ENCODE measurements around the gene FAM53A. TPM values are rescaled to one million over a fixed set of nuclear protein-coding genes. Genes with fewer than 3 reads are reported as not detected.

FAM53A gene
- total and polyA plus RNA-seq, 2 of the 13 experiments (the other 11 are each of a cell fraction or from before 2014, with no cell fraction given) = 0.48 to 1.1 TPM

GRCh38 chr4:1604181-1604705 lies 79.9 kb downstream of the FAM53A start:
- intact Hi-C loops (cut with micrococcal nuclease; ENCODE audit: unreplicated experiment) = no loop called here
- CTCF ChIA-PET (ENCODE audit: low intra/inter-chr PET ratio, low total read pairs) = no interaction called here
- TF ChIP-seq WIZ (CRISPR knock-in tag; IDR thresholded peaks at IDR 0.05) = no peak
- no peak for TF ChIP-seq ZNF44 (CRISPR knock-in tag; IDR thresholded peaks at IDR 0.05)
- TF ChIP-seq ISX (CRISPR knock-in tag; conservative IDR thresholded peaks at IDR 0.05) = no peak
- TF ChIP-seq PHF8 (CRISPR knock-in tag; IDR thresholded peaks at IDR 0.05) = no peak
- no peak for TF ChIP-seq SRSF9 (IDR thresholded peaks at IDR 0.05; ENCODE audit: borderline replicate concordance, insufficient read depth, low read depth, low read length, poor library complexity, severe bottlenecking)
- no peak for TF ChIP-seq RAD21 (CRISPR knock-in tag; IDR thresholded peaks at IDR 0.05)
- no peak for TF ChIP-seq THYN1 (CRISPR knock-in tag; IDR thresholded peaks at IDR 0.05; ENCODE audit: borderline replicate concordance, low read depth)
- TF ChIP-seq, protein P1, sequence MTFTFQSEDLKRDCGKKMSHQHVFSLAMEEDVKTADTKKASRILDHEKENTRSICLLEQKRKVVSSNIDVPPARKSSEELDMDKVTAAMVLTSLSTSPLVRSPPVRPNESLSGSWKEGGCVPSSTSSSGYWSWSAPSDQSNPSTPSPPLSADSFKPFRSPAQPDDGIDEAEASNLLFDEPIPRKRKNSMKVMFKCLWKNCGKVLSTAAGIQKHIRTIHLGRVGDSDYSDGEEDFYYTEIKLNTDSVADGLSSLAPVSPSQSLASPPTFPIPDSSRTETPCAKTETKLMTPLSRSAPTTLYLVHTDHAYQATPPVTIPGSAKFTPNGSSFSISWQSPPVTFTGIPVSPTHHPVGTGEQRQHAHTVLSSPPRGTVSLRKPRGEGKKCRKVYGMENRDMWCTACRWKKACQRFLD (CRISPR knock-in tag; IDR thresholded peaks at IDR 0.05; ENCODE audit: borderline replicate concordance) = no peak
- TF ChIP-seq, protein P2, sequence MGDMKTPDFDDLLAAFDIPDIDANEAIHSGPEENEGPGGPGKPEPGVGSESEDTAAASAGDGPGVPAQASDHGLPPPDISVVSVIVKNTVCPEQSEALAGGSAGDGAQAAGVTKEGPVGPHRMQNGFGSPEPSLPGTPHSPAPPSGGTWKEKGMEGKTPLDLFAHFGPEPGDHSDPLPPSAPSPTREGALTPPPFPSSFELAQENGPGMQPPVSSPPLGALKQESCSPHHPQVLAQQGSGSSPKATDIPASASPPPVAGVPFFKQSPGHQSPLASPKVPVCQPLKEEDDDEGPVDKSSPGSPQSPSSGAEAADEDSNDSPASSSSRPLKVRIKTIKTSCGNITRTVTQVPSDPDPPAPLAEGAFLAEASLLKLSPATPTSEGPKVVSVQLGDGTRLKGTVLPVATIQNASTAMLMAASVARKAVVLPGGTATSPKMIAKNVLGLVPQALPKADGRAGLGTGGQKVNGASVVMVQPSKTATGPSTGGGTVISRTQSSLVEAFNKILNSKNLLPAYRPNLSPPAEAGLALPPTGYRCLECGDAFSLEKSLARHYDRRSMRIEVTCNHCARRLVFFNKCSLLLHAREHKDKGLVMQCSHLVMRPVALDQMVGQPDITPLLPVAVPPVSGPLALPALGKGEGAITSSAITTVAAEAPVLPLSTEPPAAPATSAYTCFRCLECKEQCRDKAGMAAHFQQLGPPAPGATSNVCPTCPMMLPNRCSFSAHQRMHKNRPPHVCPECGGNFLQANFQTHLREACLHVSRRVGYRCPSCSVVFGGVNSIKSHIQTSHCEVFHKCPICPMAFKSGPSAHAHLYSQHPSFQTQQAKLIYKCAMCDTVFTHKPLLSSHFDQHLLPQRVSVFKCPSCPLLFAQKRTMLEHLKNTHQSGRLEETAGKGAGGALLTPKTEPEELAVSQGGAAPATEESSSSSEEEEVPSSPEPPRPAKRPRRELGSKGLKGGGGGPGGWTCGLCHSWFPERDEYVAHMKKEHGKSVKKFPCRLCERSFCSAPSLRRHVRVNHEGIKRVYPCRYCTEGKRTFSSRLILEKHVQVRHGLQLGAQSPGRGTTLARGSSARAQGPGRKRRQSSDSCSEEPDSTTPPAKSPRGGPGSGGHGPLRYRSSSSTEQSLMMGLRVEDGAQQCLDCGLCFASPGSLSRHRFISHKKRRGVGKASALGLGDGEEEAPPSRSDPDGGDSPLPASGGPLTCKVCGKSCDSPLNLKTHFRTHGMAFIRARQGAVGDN (CRISPR knock-in tag; IDR thresholded peaks at IDR 0.05) = no peak
- no peak for TF ChIP-seq AGO1 (IDR thresholded peaks at IDR 0.05; ENCODE audit: low read depth, low read length, poor library complexity, severe bottlenecking)
- TF ChIP-seq POLR2AphosphoS2 (IDR thresholded peaks at IDR 0.05; ENCODE audit: low read depth, low read length) = no peak
- TF ChIP-seq, protein P3, sequence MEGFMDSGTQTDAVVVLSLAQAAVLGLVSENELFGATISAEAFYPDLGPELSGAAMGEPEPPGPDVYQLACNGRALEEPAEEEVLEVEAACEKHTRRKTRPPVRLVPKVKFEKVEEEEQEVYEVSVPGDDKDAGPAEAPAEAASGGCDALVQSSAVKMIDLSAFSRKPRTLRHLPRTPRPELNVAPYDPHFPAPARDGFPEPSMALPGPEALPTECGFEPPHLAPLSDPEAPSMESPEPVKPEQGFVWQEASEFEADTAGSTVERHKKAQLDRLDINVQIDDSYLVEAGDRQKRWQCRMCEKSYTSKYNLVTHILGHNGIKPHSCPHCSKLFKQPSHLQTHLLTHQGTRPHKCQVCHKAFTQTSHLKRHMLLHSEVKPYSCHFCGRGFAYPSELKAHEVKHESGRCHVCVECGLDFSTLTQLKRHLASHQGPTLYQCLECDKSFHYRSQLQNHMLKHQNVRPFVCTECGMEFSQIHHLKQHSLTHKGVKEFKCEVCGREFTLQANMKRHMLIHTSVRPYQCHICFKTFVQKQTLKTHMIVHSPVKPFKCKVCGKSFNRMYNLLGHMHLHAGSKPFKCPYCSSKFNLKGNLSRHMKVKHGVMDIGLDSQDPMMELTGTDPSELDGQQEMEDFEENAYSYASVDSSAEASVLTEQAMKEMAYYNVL (CRISPR knock-in tag; IDR thresholded peaks at IDR 0.05; ENCODE audit: borderline replicate concordance) = no peak
- TF ChIP-seq, protein P4, sequence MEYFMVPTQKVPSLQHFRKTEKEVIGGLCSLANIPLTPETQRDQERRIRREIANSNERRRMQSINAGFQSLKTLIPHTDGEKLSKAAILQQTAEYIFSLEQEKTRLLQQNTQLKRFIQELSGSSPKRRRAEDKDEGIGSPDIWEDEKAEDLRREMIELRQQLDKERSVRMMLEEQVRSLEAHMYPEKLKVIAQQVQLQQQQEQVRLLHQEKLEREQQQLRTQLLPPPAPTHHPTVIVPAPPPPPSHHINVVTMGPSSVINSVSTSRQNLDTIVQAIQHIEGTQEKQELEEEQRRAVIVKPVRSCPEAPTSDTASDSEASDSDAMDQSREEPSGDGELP (IDR thresholded peaks at IDR 0.05; ENCODE audit: borderline replicate concordance, low read depth) = no peak
- TF ChIP-seq CHCHD3 (CRISPR knock-in tag; IDR thresholded peaks at IDR 0.05) = no peak
- TF ChIP-seq CBFB (CRISPR knock-in tag; IDR thresholded peaks at IDR 0.05) = no peak
- no peak for TF ChIP-seq ZNF720 (CRISPR knock-in tag; IDR thresholded peaks at IDR 0.05)

More at GRCh38 chr4:1604181-1604705, 79.9 kb downstream of the FAM53A start:
- Histone ChIP-seq H3K4me3 (replicated peaks in 1 of 3; ENCODE audit: insufficient read depth in 1 of 3, low read depth in 2 of 3, low read length in 3 of 3) (no peak overlapping the region), H3K27me3 (ENCODE audit: control insufficient read depth in 1 of 2, insufficient read depth in 2 of 2, low read length in 2 of 2) (peaks cover 21 to 67% of the 10 kb centered on the region in 2 experiments; a peak in 4 of 5 replicates), H3K9ac (ENCODE audit: insufficient read depth, low read depth, low read length) (no peak overlapping the region), H3K27ac (ENCODE audit: extremely low read length, insufficient read depth, low read length) (no peak overlapping the region), H4K20me1 (ENCODE audit: insufficient read depth, low read length) (0 out of 2 replicates have a peak, but pooled peaks cover 3% of the 10 kb centered on the region), H3K4me1 (ENCODE audit: insufficient read depth, low read length) (no peaks in the 10 kb centered on the region), H3K4me2 (ENCODE audit: low read depth, low read length) (no peak overlapping the region), H2AFZ (ENCODE audit: low read length) (no peak overlapping the region), H3K9me3 (ENCODE audit: low read length) (no peaks in the 10 kb centered on the region), H3K79me2 (ENCODE audit: insufficient read depth, low read length) (no peaks in the 10 kb centered on the region), H3K36me3 (replicated peaks in 1 of 2; ENCODE audit: control insufficient read depth in 1 of 2, insufficient read depth in 2 of 2, low read length in 2 of 2) (no peaks in the 10 kb centered on the region)
- no peak for FAIRE-seq
- in situ Hi-C loops (cut with HindIII; ENCODE audit: extremely low pct_ligation_motif_present, low pct_unique_long_range_greater_than_20kb) = no loop called here
- 21% methylated on average over 8 of the region's 23 CpGs for WGBS (ENCODE audit: low lambda C conversion rate)
- POLR2A ChIA-PET = no interaction called here
- ATAC-seq = peak; percentile 7; the same call in 2 of the 3 replicates
- DNase-seq (ENCODE audit: low spot score) = no peak
- BruUV-seq (replicated peaks) = no TSS peak

All from HepG2 (cell line).